Tibial artery (tissue), 4 donors: Measurements from ENCODE around the gene TMEM114.
A peak's percentile ranks its signal among the peaks of the same experiment; 100 is the strongest.

Experiments
- DNase-seq, 2 donors: peaks; one replicate each; pipeline ENCODE4 v3.0.0-alpha.2; 2019
- H3K27ac ChIP-seq, 2 donors: fragments of 200-600 bp; sonication (generic) in 1 of 2; 1 replicate in 1 of 2; 2 replicates in 1 of 2; pipeline ENCODE4 v1.5.1; 2018 to 2019; ENCODE audit warnings: mild to moderate bottlenecking in 1 of 2
- H3K27me3 ChIP-seq, 2 donors: fragments of 200-600 bp; sonication (generic) in 1 of 2; one replicate each; pipeline versions ENCODE4 v1.5.1 to v1.6.0; 2016 to 2019
- H3K36me3 ChIP-seq, 3 donors: fragments of 200-600 bp; sonication (generic) in 2 of 3; one replicate each; pipeline ENCODE4 v1.5.1; 2016 to 2019; ENCODE audit warnings: mild to moderate bottlenecking in 2 of 3
- H3K4me1 ChIP-seq, 4 donors: fragments of 200-600 bp; sonication (generic) in 2 of 4; 1 replicate in 3 of 4; 2 replicates in 1 of 4; pipeline ENCODE4 v1.5.1; 2016 to 2019
- H3K4me3 ChIP-seq, 2 donors: fragments of 200-600 bp; sonication (generic) in 1 of 2; 1 replicate in 1 of 2; 2 replicates in 1 of 2; pipeline ENCODE4 v1.5.1; 2018 to 2019; ENCODE audit warnings: mild to moderate bottlenecking in 2 of 2
- H3K9me3 ChIP-seq, 3 donors: fragments of 200-600 bp; sonication (generic) in 1 of 3; one replicate each; pipeline ENCODE4 v1.5.1; 2016 to 2019
- CTCF ChIP-seq, 2 experiments: fragments of 200-600 bp in 1 of 2; fragments of 450-650 bp in 1 of 2; IDR thresholded peaks; one replicate each; pipeline ENCODE4 v1.5.1; 2017 to 2019; ENCODE audit warnings: antibody characterized with exemption in 2 of 2, mild to moderate bottlenecking in 1 of 2, moderate library complexity in 1 of 2
- intact Hi-C: fragments of 100-400 bp; cut with DNase I; formaldehyde crosslinking; loops from one replicate; pipeline ENCODE4 v1.15.0; 2023; ENCODE audit warnings: low total_unique reads

The TMEM114 gene

GRCh38 chr16:8581831-8582580 lies 8.3 kb downstream of the TMEM114 start:
- DNase-seq: peak in 1 of 2 donors; percentile 62
- intact Hi-C loops: no loop called here
- H3K4me3 ChIP-seq: no peak overlapping the region
- H3K4me1 ChIP-seq: peaks cover 0 to 8% (median 0%) of the 10 kb centered on the region in 4 donors
- H3K27ac ChIP-seq: no peak overlapping the region
- peaks cover 0 to 6% of the 10 kb centered on the region in 2 donors for H3K27me3 ChIP-seq
- TF ChIP-seq CTCF (IDR thresholded peaks at IDR 0.05): no peak
- no peaks in the 10 kb centered on the region for H3K9me3 ChIP-seq
- no peaks in the 10 kb centered on the region for H3K36me3 ChIP-seq

- intact Hi-C loops: no loop called here
- no peak for TF ChIP-seq CTCF (IDR thresholded peaks at IDR 0.05)
- peaks cover 0 to 8% (median 0%) of the 10 kb centered on the region in 4 donors for H3K4me1 ChIP-seq
- H3K27me3 ChIP-seq: peaks cover 0 to 24% of the 10 kb centered on the region in 2 donors
- no peak overlapping the region for H3K27ac ChIP-seq
- no peak for DNase-seq
- H3K9me3 ChIP-seq: no peaks in the 10 kb centered on the region
- H3K4me3 ChIP-seq: no peak overlapping the region
- H3K36me3 ChIP-seq: no peaks in the 10 kb centered on the region
Observed at GRCh38 chr16:8579559-8579958, 10.8 kb downstream of the TMEM114 start.

- intact Hi-C loops: no loop called here
- Histone ChIP-seq H3K27me3 (peaks cover 0 to 36% of the 10 kb centered on the region in 2 donors), H3K27ac (no peak overlapping the region), H3K36me3 (no peaks in the 10 kb centered on the region), H3K4me1 (peaks cover 0 to 8% (median 0%) of the 10 kb centered on the region in 4 donors), H3K4me3 (no peak overlapping the region), H3K9me3 (no peaks in the 10 kb centered on the region)
- DNase-seq: no peak
- TF ChIP-seq CTCF (IDR thresholded peaks at IDR 0.05): no peak
Observed at GRCh38 chr16:8577678-8578304, 12.5 kb downstream of the TMEM114 start.

- Histone ChIP-seq H3K27ac (no peak overlapping the region), H3K36me3 (no peaks in the 10 kb centered on the region), H3K4me3 (no peak overlapping the region), H3K27me3 (peaks cover 0 to 45% of the 10 kb centered on the region in 2 donors), H3K4me1 (no peaks in the 10 kb centered on the region), H3K9me3 (no peaks in the 10 kb centered on the region)
- TF ChIP-seq CTCF (IDR thresholded peaks at IDR 0.05): no peak
- intact Hi-C loops: no loop called here
- no peak for DNase-seq
Observed at GRCh38 chr16:8576141-8577004, 13.9 kb downstream of the TMEM114 start.

- H3K4me1 ChIP-seq: no peaks in the 10 kb centered on the region
- no peak overlapping the region for H3K4me3 ChIP-seq
- H3K27ac ChIP-seq: no peak overlapping the region
- no peak for DNase-seq
- H3K36me3 ChIP-seq: no peaks in the 10 kb centered on the region
- H3K27me3 ChIP-seq: peaks cover 0 to 49% of the 10 kb centered on the region in 2 donors
- TF ChIP-seq CTCF (IDR thresholded peaks at IDR 0.05): no peak
- intact Hi-C loops: no loop called here
- no peaks in the 10 kb centered on the region for H3K9me3 ChIP-seq
Observed at GRCh38 chr16:8575399-8575798, 14.9 kb downstream of the TMEM114 start.
